Putamen (tissue), 1 donor: ENCODE results near the gene ANLN.
"Not testable (repeated sequence)": the region's sequence is repeated elsewhere in the genome, so short reads cannot be mapped to it uniquely, and the experiment has no call there.

ENCODE experiments used
- DNase-seq: peaks from one replicate; pipeline ENCODE4 v3.0.0-alpha.2; 2016; ENCODE audit warnings: low spot score

ANLN gene

GRCh38 chr7:36409180-36409579 lies 19.5 kb downstream of the ANLN start:
- no peak for DNase-seq

- no peak for DNase-seq
Measured at GRCh38 chr7:36415144-36415543, 25.5 kb downstream of the ANLN start.

- no peak for DNase-seq
Measured at GRCh38 chr7:36416251-36416650, 26.6 kb downstream of the ANLN start.

GRCh38 chr7:36420307-36420706 lies 30.6 kb downstream of the ANLN start:
- DNase-seq: no peak

GRCh38 chr7:36422072-36422471 lies 32.4 kb downstream of the ANLN start:
- no peak for DNase-seq

GRCh38 chr7:36423633-36424032 lies 34.0 kb downstream of the ANLN start:
- no peak for DNase-seq

- DNase-seq: no peak
Measured at GRCh38 chr7:36430186-36430585, 40.5 kb downstream of the ANLN start.

GRCh38 chr7:36430881-36431280 lies 41.2 kb downstream of the ANLN start:
- DNase-seq: no peak

- no peak for DNase-seq
Measured at GRCh38 chr7:36438211-36438610, 48.5 kb downstream of the ANLN start.

- no peak for DNase-seq
Measured at GRCh38 chr7:36439624-36440023, 50.0 kb downstream of the ANLN start.

GRCh38 chr7:36440880-36441279 lies 51.2 kb downstream of the ANLN start:
- no peak for DNase-seq

- no peak for DNase-seq
Measured at GRCh38 chr7:36441344-36442022, 51.8 kb downstream of the ANLN start.

- no peak for DNase-seq
Measured at GRCh38 chr7:36448781-36449379, 59.2 kb downstream of the ANLN start.

- DNase-seq: no peak
Measured at GRCh38 chr7:36449685-36450084, 60.0 kb downstream of the ANLN start.

GRCh38 chr7:36453769-36454168 lies 64.1 kb downstream of the ANLN start:
- DNase-seq: no peak

- no peak for DNase-seq
Measured at GRCh38 chr7:36455646-36456045, 66.0 kb downstream of the ANLN start.

GRCh38 chr7:36456138-36456537 lies 66.5 kb downstream of the ANLN start:
- DNase-seq: no peak

- DNase-seq: no peak
Measured at GRCh38 chr7:36456548-36456947, 66.9 kb downstream of the ANLN start.

GRCh38 chr7:36459236-36459960 lies 69.7 kb downstream of the ANLN start:
- no peak for DNase-seq

GRCh38 chr7:36460811-36461429 lies 71.3 kb downstream of the ANLN start:
- DNase-seq: no peak

- no peak for DNase-seq
Measured at GRCh38 chr7:36462551-36463137, 73.0 kb downstream of the ANLN start.

- no peak for DNase-seq
Measured at GRCh38 chr7:36464271-36464670, 74.6 kb downstream of the ANLN start.

- not testable (repeated sequence) for DNase-seq
Measured at GRCh38 chr7:36466001-36466400, 76.3 kb downstream of the ANLN start.
